ENCODE results near the gene SLC25A45. TPM values are rescaled to one million over a fixed set of nuclear protein-coding genes. Genes with fewer than 3 reads are reported as not detected.

SLC25A45 gene
- total RNA-seq, 1 donor = 4.3 TPM

DNA sequence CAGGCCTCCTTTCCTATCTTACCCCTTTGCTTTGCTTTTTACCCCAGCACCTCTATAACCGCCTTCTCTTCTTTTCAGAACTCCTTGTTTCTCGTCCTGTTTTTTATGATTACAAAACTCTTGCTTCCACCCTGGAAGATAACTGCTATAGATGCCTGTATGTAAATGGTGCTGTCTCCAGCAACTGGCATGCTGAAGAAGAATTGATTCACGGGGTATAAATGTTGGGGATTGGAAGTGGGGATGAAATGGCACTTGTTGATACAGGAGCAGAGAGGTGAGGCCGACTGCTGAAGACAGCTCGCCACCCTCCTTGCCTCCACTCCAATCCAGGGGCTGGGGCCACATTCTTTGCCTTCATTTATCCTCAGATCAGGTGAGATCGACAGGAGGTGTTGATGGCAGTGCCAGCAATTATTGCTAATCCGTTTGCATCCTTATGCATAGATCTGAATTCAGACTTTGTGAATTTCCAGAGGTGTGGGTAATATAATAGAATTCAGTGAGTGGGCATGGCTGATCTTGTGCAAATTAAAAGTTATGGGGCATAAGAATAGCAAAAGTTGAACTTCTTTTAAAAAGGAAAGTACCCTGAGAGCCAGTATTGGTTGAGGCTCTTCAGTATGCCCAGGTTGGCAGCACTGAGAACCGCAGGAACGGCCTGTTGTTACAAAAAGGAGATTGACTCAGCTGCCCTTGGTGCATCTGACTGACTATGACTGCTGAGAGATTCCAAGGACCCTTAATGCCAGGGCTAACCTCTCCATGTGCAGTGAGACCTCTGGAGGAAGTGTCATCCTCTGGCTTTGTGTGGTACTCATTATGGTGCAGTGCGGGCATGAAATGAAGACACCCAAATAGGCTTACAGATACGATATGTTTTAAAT is 45.5 kb upstream of the SLC25A45 start:
- H2AFZ ChIP-seq (ENCODE audit: low read length) = no peak overlapping the region
- no peak for DNase-seq (ENCODE audit: insufficient read length, low spot score, missing footprints)
- TF ChIP-seq, protein P1, sequence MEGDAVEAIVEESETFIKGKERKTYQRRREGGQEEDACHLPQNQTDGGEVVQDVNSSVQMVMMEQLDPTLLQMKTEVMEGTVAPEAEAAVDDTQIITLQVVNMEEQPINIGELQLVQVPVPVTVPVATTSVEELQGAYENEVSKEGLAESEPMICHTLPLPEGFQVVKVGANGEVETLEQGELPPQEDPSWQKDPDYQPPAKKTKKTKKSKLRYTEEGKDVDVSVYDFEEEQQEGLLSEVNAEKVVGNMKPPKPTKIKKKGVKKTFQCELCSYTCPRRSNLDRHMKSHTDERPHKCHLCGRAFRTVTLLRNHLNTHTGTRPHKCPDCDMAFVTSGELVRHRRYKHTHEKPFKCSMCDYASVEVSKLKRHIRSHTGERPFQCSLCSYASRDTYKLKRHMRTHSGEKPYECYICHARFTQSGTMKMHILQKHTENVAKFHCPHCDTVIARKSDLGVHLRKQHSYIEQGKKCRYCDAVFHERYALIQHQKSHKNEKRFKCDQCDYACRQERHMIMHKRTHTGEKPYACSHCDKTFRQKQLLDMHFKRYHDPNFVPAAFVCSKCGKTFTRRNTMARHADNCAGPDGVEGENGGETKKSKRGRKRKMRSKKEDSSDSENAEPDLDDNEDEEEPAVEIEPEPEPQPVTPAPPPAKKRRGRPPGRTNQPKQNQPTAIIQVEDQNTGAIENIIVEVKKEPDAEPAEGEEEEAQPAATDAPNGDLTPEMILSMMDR (IDR thresholded peaks at IDR 0.05; ENCODE audit: extremely low read depth, low read depth, low read length) = no peak
- H3K4me3 ChIP-seq (ENCODE audit: insufficient read depth, low read length) = peak overlapping the region; percentile 77
- peaks cover 100% of the 10 kb centered on the region for H4K20me1 ChIP-seq (ENCODE audit: insufficient read depth, low read length)
- peaks cover 49% of the 10 kb centered on the region for H3K4me1 ChIP-seq (ENCODE audit: insufficient read depth, low read length)
- no peaks in the 10 kb centered on the region for H3K27me3 ChIP-seq (ENCODE audit: insufficient read depth, low read length)
- H3K27ac ChIP-seq (ENCODE audit: low read depth, low read length) = peak overlapping the region; percentile 100
- H3K36me3 ChIP-seq (ENCODE audit: insufficient read depth, low read length) = peaks cover 73% of the 10 kb centered on the region
- no peaks in the 10 kb centered on the region for H3K9me3 ChIP-seq (ENCODE audit: low read depth, low read length)
- H3K4me2 ChIP-seq (ENCODE audit: insufficient read depth, low read length) = peak overlapping the region; percentile 84
- peaks cover 100% of the 10 kb centered on the region for H3K79me2 ChIP-seq (ENCODE audit: insufficient read depth, low read length)

DNA sequence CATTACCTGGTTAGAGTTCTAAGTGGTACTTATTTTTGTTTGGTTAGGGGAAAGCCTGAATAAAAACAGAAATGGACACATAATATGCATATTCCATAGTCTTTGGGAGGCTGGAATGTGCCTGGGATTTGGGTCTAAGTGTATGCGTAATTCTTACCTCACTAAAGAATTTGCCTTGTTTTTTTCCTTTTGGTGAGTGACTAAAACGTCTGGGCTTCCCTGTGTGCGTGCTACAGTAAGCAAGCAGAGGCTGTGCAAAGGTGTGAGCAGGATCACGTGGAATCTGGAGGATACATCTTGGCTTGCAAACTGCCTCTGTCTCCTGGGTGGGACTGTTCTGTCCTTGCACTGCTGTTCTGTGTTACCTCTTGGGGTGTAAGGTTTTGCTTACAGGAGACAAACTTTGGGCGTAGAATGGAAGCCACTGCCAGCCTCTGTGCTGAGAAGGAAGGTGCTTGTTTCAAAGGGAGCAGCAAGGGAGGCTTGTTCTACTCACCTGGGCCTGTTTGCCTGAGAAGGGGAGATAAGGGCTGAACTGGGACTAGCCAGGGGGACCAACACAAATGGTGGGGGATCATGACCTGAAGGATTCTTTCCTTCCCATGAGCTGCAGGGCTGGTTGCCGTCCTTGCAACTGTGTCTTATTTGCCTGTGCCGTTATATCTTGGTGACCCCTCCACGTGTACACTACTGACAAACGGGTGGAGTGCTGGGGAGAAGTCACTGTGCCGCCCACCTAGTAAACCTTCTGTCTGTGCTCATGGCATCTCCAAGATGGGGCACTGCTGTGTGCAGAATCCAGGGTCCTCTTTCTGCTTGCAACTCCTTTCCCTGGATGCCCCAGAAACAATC is 44.6 kb upstream of the SLC25A45 start:
- H3K79me2 ChIP-seq (ENCODE audit: insufficient read depth, low read length) = peaks cover 96% of the 10 kb centered on the region
- H2AFZ ChIP-seq (ENCODE audit: low read length) = no peak overlapping the region
- no peaks in the 10 kb centered on the region for H3K9me3 ChIP-seq (ENCODE audit: low read depth, low read length)
- peaks cover 64% of the 10 kb centered on the region for H3K36me3 ChIP-seq (ENCODE audit: insufficient read depth, low read length)
- no peaks in the 10 kb centered on the region for H3K27me3 ChIP-seq (ENCODE audit: insufficient read depth, low read length)
- TF ChIP-seq, protein P1 (IDR thresholded peaks at IDR 0.05; ENCODE audit: extremely low read depth, low read depth, low read length) = no peak
- H4K20me1 ChIP-seq (ENCODE audit: insufficient read depth, low read length) = peaks cover 92% of the 10 kb centered on the region
- H3K4me2 ChIP-seq (ENCODE audit: insufficient read depth, low read length) = peak overlapping the region; percentile 84
- H3K4me3 ChIP-seq (ENCODE audit: insufficient read depth, low read length) = peak overlapping the region; percentile 77
- H3K4me1 ChIP-seq (ENCODE audit: insufficient read depth, low read length) = peaks cover 42% of the 10 kb centered on the region
- H3K27ac ChIP-seq (ENCODE audit: low read depth, low read length) = peak overlapping the region; percentile 100
- DNase-seq (ENCODE audit: insufficient read length, low spot score, missing footprints) = no peak

DNA sequence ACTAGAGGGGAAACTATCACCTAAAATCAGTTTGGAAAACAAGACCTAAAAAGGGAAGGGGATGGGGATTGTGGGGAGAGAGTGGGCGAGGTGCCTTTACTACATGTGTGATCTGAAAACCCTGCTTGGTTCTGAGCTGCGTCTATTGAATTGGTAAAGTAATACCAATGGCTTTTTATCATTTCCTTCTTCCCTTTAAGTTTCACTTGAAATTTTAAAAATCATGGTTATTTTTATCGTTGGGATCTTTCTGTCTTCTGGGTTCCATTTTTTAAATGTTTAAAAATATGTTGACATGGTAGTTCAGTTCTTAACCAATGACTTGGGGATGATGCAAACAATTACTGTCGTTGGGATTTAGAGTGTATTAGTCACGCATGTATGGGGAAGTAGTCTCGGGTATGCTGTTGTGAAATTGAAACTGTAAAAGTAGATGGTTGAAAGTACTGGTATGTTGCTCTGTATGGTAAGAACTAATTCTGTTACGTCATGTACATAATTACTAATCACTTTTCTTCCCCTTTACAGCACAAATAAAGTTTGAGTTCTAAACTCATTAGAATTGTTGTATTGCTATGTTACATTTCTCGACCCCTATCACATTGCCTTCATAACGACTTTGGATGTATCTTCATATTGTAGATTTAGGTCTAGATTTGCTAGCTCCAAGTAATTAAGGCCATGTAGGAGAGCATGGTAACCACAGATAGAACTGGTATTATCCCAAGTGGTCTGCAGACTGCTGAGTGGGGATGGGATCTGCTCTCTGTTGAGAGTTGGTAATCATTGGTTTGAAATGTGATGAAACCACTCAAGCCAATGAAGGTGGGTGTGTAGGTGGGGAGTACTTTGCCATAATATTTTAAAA is 43.8 kb upstream of the SLC25A45 start:
- TF ChIP-seq, protein P1 (IDR thresholded peaks at IDR 0.05; ENCODE audit: extremely low read depth, low read depth, low read length) = no peak
- Histone ChIP-seq H3K36me3 (ENCODE audit: insufficient read depth, low read length) (peaks cover 55% of the 10 kb centered on the region), H3K4me1 (ENCODE audit: insufficient read depth, low read length) (peaks cover 39% of the 10 kb centered on the region), H3K4me3 (ENCODE audit: insufficient read depth, low read length) (peak overlapping the region; percentile 77), H3K27ac (ENCODE audit: low read depth, low read length) (peak overlapping the region; percentile 100), H3K9me3 (ENCODE audit: low read depth, low read length) (no peaks in the 10 kb centered on the region), H2AFZ (ENCODE audit: low read length) (no peak overlapping the region), H3K79me2 (ENCODE audit: insufficient read depth, low read length) (peaks cover 94% of the 10 kb centered on the region), H3K27me3 (ENCODE audit: insufficient read depth, low read length) (no peaks in the 10 kb centered on the region), H4K20me1 (ENCODE audit: insufficient read depth, low read length) (peaks cover 84% of the 10 kb centered on the region), H3K4me2 (ENCODE audit: insufficient read depth, low read length) (peak overlapping the region; percentile 84)
- DNase-seq (ENCODE audit: insufficient read length, low spot score, missing footprints) = no peak

All from osteoblast (primary cell).